ENCODE measurements around the gene COLGALT1. TPM values are rescaled to one million over a fixed set of nuclear protein-coding genes. Genes with fewer than 3 reads are reported as not detected.

COLGALT1 gene
- total and polyA plus RNA-seq, 2 experiments from 2014 or later: 54.9 to 61.3 TPM

DNA sequence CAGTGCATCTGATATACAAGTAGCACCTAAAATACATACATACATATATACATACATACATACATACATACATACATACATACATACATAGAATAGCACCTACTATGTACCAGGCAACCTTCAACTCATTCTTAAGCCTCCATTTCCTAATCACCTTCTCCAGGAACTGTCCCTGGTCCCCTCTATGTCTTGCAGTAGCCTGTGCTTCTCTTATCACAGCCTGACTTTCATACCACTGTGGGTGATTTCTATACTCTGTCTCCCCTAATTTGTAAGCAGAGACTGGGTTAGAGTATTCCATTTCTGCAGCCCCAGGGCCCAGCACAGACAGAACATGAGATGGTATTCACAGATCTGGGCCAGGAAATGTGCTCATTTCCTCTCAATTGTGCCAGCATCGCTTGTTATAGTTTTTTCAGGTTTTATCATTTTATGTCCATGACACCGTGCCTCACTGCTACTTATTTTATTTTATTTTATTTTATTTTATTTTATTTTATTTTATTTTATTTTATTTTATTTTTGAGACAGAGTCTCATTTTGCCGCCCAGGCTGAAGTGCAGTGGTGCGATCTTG lies 14.2 kb upstream of the COLGALT1 start:
- peaks cover 9% of the 10 kb centered on the region for H3K4me1 ChIP-seq (ENCODE audit: insufficient read depth)
- TF ChIP-seq, protein P1, sequence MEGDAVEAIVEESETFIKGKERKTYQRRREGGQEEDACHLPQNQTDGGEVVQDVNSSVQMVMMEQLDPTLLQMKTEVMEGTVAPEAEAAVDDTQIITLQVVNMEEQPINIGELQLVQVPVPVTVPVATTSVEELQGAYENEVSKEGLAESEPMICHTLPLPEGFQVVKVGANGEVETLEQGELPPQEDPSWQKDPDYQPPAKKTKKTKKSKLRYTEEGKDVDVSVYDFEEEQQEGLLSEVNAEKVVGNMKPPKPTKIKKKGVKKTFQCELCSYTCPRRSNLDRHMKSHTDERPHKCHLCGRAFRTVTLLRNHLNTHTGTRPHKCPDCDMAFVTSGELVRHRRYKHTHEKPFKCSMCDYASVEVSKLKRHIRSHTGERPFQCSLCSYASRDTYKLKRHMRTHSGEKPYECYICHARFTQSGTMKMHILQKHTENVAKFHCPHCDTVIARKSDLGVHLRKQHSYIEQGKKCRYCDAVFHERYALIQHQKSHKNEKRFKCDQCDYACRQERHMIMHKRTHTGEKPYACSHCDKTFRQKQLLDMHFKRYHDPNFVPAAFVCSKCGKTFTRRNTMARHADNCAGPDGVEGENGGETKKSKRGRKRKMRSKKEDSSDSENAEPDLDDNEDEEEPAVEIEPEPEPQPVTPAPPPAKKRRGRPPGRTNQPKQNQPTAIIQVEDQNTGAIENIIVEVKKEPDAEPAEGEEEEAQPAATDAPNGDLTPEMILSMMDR (IDR thresholded peaks at IDR 0.05; ENCODE audit: poor library complexity): no peak
- TF ChIP-seq EZH2phosphoT487 (IDR thresholded peaks at IDR 0.05; ENCODE audit: low read depth, severe bottlenecking, unreplicated experiment): no peak
- no peak for TF ChIP-seq EZH2 (IDR thresholded peaks at IDR 0.05; ENCODE audit: borderline replicate concordance)
- no peak overlapping the region for H3K4me3 ChIP-seq
- no peaks in the 10 kb centered on the region for H4K20me1 ChIP-seq (ENCODE audit: insufficient read depth, poor library complexity, severe bottlenecking)
- no peaks in the 10 kb centered on the region for H3K36me3 ChIP-seq (replicated peaks; ENCODE audit: insufficient read depth, low read depth)
- H3K27ac ChIP-seq: no peak overlapping the region
- peaks cover 12% of the 10 kb centered on the region for H3K27me3 ChIP-seq
- no peak overlapping the region for H2AFZ ChIP-seq
- H3K79me2 ChIP-seq: no peaks in the 10 kb centered on the region
- no peak overlapping the region for H3K4me2 ChIP-seq
- 95% methylated on average over 4 of the region's 4 CpGs for WGBS (ENCODE audit: low lambda C conversion rate, missing lambda C conversion rate)
- DNase-seq (ENCODE audit: low spot score): no peak
- H3K9me3 ChIP-seq (ENCODE audit: low read depth): no peaks in the 10 kb centered on the region
- no peaks in the 10 kb centered on the region for H3K9me2 ChIP-seq (replicated peaks; ENCODE audit: insufficient read depth)

GRCh38 chr19:17542042-17542441 lies 13.4 kb upstream of the COLGALT1 start:
- H3K4me1 ChIP-seq (ENCODE audit: insufficient read depth): peaks cover 9% of the 10 kb centered on the region
- no peak overlapping the region for H2AFZ ChIP-seq
- no peaks in the 10 kb centered on the region for H3K9me3 ChIP-seq (ENCODE audit: low read depth)
- 88% methylated on average over 15 of the region's 15 CpGs for WGBS (ENCODE audit: low lambda C conversion rate, missing lambda C conversion rate)
- H3K4me2 ChIP-seq: no peak overlapping the region
- no peak overlapping the region for H3K27ac ChIP-seq
- H3K36me3 ChIP-seq (replicated peaks; ENCODE audit: insufficient read depth, low read depth): no peaks in the 10 kb centered on the region
- TF ChIP-seq, protein P1 (IDR thresholded peaks at IDR 0.05; ENCODE audit: poor library complexity): no peak
- TF ChIP-seq EZH2phosphoT487 (IDR thresholded peaks at IDR 0.05; ENCODE audit: low read depth, severe bottlenecking, unreplicated experiment) (no peak), EZH2 (IDR thresholded peaks at IDR 0.05; ENCODE audit: borderline replicate concordance) (no peak)
- no peaks in the 10 kb centered on the region for H4K20me1 ChIP-seq (ENCODE audit: insufficient read depth, poor library complexity, severe bottlenecking)
- H3K27me3 ChIP-seq: peaks cover 12% of the 10 kb centered on the region
- DNase-seq (ENCODE audit: low spot score): no peak
- no peaks in the 10 kb centered on the region for H3K9me2 ChIP-seq (replicated peaks; ENCODE audit: insufficient read depth)
- no peaks in the 10 kb centered on the region for H3K79me2 ChIP-seq
- H3K4me3 ChIP-seq: no peak overlapping the region

DNA sequence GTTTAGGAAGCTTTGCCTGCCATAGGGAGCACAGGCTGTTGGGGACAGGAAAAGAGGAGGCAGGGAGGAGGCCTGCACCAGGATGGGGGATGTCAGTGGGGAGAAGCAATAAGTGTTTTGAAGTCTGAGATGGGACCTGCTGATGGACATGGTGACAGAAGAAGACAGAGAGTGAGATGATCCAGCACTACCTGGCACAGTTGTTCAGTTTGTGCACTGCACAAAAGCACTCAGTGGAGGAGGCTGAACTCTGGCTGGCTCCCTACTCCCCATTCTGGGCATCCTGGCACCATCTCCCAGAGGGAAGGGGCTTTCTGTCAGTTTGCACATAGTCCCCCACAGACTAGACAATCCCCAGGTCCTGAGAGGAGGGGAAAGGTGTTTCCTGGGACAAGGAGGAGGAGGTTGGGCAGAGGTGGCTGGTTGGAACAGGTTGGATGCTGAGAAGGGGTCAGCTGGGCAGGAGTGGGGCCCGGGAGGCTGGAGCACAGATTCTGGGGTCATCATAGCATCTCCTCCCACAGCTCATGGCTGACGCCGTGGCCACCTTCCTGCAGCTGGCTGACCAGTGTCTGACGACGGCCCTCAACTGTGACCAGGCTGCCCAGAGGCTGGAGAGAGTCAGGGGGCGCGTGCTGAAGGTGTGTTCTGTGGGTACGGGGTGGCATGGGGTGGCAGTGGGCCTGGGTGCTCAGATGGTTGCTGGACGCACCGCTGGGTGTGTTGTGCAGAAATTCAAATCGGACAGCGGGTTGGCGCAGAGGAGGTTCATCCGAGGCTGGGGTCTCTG lies 12.5 kb upstream of the COLGALT1 start:
- 85% methylated on average over 13 of the region's 14 CpGs for WGBS (ENCODE audit: low lambda C conversion rate, missing lambda C conversion rate)
- Histone ChIP-seq H3K4me1 (ENCODE audit: insufficient read depth) (peaks cover 9% of the 10 kb centered on the region), H4K20me1 (ENCODE audit: insufficient read depth, poor library complexity, severe bottlenecking) (no peaks in the 10 kb centered on the region), H3K79me2 (no peaks in the 10 kb centered on the region), H3K4me2 (no peak overlapping the region), H3K36me3 (replicated peaks; ENCODE audit: insufficient read depth, low read depth) (no peaks in the 10 kb centered on the region), H3K9me3 (ENCODE audit: low read depth) (no peaks in the 10 kb centered on the region), H3K27me3 (peaks cover 9% of the 10 kb centered on the region), H3K9me2 (replicated peaks; ENCODE audit: insufficient read depth) (no peaks in the 10 kb centered on the region), H3K4me3 (no peak overlapping the region), H3K27ac (no peak overlapping the region), H2AFZ (no peak overlapping the region)
- no peak for DNase-seq (ENCODE audit: low spot score)
- TF ChIP-seq EZH2 (IDR thresholded peaks at IDR 0.05; ENCODE audit: borderline replicate concordance): no peak
- no peak for TF ChIP-seq EZH2phosphoT487 (IDR thresholded peaks at IDR 0.05; ENCODE audit: low read depth, severe bottlenecking, unreplicated experiment)
- TF ChIP-seq, protein P1 (IDR thresholded peaks at IDR 0.05; ENCODE audit: poor library complexity): no peak
